H1 (cell line): Measurements from ENCODE around the gene DOCK8. TPM values are rescaled to one million over a fixed set of nuclear protein-coding genes. Genes with fewer than 3 reads are reported as not detected.

Experiments used
- CTCF ChIA-PET: fragments of 300-600 bp; sonication (Branson Sonifier 250); formaldehyde crosslinking; loops from one replicate; lab custom pipeline; 2021; ENCODE audit not compliant: partially characterized antibody; lab: Charles Lee
- POLR2A ChIA-PET: fragments of 300-600 bp; sonication (Branson Sonifier 250); formaldehyde crosslinking; loops from one replicate; lab custom pipeline; 2021; ENCODE audit warnings: inconsistent platforms; ENCODE audit not compliant: partially characterized antibody; lab: Charles Lee
- DNase-seq, 2 experiments: peaks; one replicate each; pipeline versions ENCODE4 v3.0.0 to v3.0.0-alpha.2; 2010 to 2022; ENCODE audit warnings: low spot score in 2 of 2, low read depth in 1 of 2, mixed read lengths in 1 of 2
- FAIRE-seq: peaks from 2 replicates; lab custom pipeline; 2011; peaks lifted over from hg19 to GRCh38; lab: Jason Lieb, UNC
- H2AFZ ChIP-seq: 2 replicates; pipeline ENCODE4 v1.8.1; 2012; ENCODE audit warnings: low read length, inconsistent platforms
- H2AK5ac ChIP-seq: 2 replicates; pipeline ENCODE4 v1.6.1; 2013; ENCODE audit warnings: low read depth, low read length
- H2BK120ac ChIP-seq: replicated peaks from 2 replicates; pipeline ENCODE3; 2013; ENCODE audit warnings: low read depth, low read length, inconsistent platforms
- H2BK12ac ChIP-seq: 2 replicates; pipeline ENCODE4 v1.6.1; 2013; ENCODE audit warnings: low read depth, low read length
- H2BK15ac ChIP-seq: 2 replicates; pipeline ENCODE4 v1.6.1; 2013; ENCODE audit warnings: low read length
- H2BK20ac ChIP-seq: 2 replicates; pipeline ENCODE4 v1.6.1; 2013; ENCODE audit warnings: low read length
- H2BK5ac ChIP-seq: 2 replicates; pipeline ENCODE4 v1.6.1; 2013; ENCODE audit warnings: low read depth, low read length
- H3K14ac ChIP-seq: 2 replicates; pipeline ENCODE4 v1.6.1; 2013; ENCODE audit warnings: inconsistent platforms; ENCODE audit not compliant: insufficient read length
- H3K18ac ChIP-seq: 2 replicates; pipeline ENCODE4 v1.6.1; 2013; ENCODE audit warnings: low read length; ENCODE audit errors: extremely low read depth
- H3K23ac ChIP-seq: 2 replicates; pipeline ENCODE4 v1.6.1; 2013; ENCODE audit warnings: inconsistent platforms; ENCODE audit not compliant: insufficient read length
- H3K23me2 ChIP-seq: 2 replicates; pipeline ENCODE4 v1.6.1; 2013; ENCODE audit warnings: low read depth, low read length
- H3K27ac ChIP-seq: 2 replicates; pipeline ENCODE4 v1.6.1; 2011; ENCODE audit warnings: low read depth, low read length, inconsistent platforms
- H3K27me3 ChIP-seq, 4 experiments: replicated peaks in 1 of 4; 1 replicate in 1 of 4; 2 replicates in 3 of 4; pipeline versions ENCODE4 v1.6.1 to v1.8.1; 2011 to 2013; ENCODE audit warnings: low read length in 3 of 4, mild to moderate bottlenecking in 3 of 4, inconsistent platforms in 2 of 4, mixed read lengths in 2 of 4, moderate library complexity in 1 of 4; ENCODE audit not compliant: control insufficient read depth in 3 of 4, insufficient read depth in 3 of 4; ENCODE audit errors: extremely low read depth in 1 of 4
- H3K36me3 ChIP-seq, 4 experiments: 2 replicates each; pipeline versions ENCODE4 v1.6.1 to v1.8.1; 2011 to 2013; ENCODE audit warnings: mild to moderate bottlenecking in 4 of 4, low read length in 3 of 4, moderate library complexity in 2 of 4, control low read depth in 1 of 4, inconsistent platforms in 1 of 4; ENCODE audit not compliant: insufficient read depth in 4 of 4, control insufficient read depth in 2 of 4
- H3K4ac ChIP-seq: replicated peaks from 2 replicates; pipeline ENCODE3; 2013; ENCODE audit warnings: low read length, low read depth, mixed read lengths, inconsistent platforms; ENCODE audit not compliant: insufficient read length
- H3K4me1 ChIP-seq, 4 experiments: replicated peaks in 1 of 4; 1 replicate in 1 of 4; 2 replicates in 3 of 4; pipeline versions ENCODE4 v1.6.1 to v1.8.1; 2011 to 2013; ENCODE audit warnings: low read length in 3 of 4, inconsistent platforms in 2 of 4, mixed read lengths in 1 of 4; ENCODE audit not compliant: insufficient read depth in 4 of 4, control insufficient read depth in 3 of 4
- H3K4me2 ChIP-seq, 2 experiments: 2 replicates each; pipeline versions ENCODE4 v1.6.1 to v1.8.1; 2011 to 2013; ENCODE audit warnings: low read depth in 2 of 2, low read length in 2 of 2, control low read depth in 1 of 2, inconsistent platforms in 1 of 2, mild to moderate bottlenecking in 1 of 2; ENCODE audit not compliant: insufficient read depth in 1 of 2
- H3K4me3 ChIP-seq, 4 experiments: fragments of 200-600, 300-600 bp in 1 of 4; sonication (generic), shearing (Covaris generic), sonication (Bioruptor Twin) in 1 of 4; 2 replicates each; pipeline versions ENCODE4 v1.5.1 to v1.8.1; 2011 to 2016; ENCODE audit warnings: low read length in 4 of 4, low read depth in 3 of 4, control low read depth in 2 of 4, inconsistent platforms in 2 of 4, mild to moderate bottlenecking in 2 of 4, mixed read lengths in 1 of 4, moderate library complexity in 1 of 4; ENCODE audit not compliant: insufficient read depth in 2 of 4; ENCODE audit errors: extremely low read depth in 1 of 4
- H3K56ac ChIP-seq: replicated peaks from 2 replicates; pipeline ENCODE3; 2013; ENCODE audit warnings: low read depth, mild to moderate bottlenecking, mixed read lengths, low read length, inconsistent platforms; ENCODE audit not compliant: insufficient read length
- H3K79me1 ChIP-seq: 2 replicates; pipeline ENCODE4 v1.6.1; 2013; ENCODE audit warnings: low read depth, low read length, control low read depth
- H3K79me2 ChIP-seq, 2 experiments: 2 replicates each; pipeline versions ENCODE4 v1.6.1 to v1.8.1; 2012 to 2013; ENCODE audit warnings: low read length in 2 of 2, mild to moderate bottlenecking in 2 of 2, inconsistent platforms in 1 of 2; ENCODE audit not compliant: insufficient read depth in 2 of 2, control insufficient read depth in 1 of 2
- H3K9ac ChIP-seq, 4 experiments: replicated peaks in 1 of 4; 1 replicate in 1 of 4; 2 replicates in 3 of 4; pipeline versions ENCODE4 v1.6.1 to v1.8.1; 2011 to 2013; ENCODE audit warnings: low read depth in 3 of 4, low read length in 3 of 4, control low read depth in 2 of 4, mild to moderate bottlenecking in 2 of 4, moderate library complexity in 2 of 4, inconsistent platforms in 1 of 4; ENCODE audit errors: extremely low read depth in 1 of 4
- H3K9me3 ChIP-seq, 2 experiments: 2 replicates each; pipeline versions ENCODE4 v1.6.1 to v1.8.1; 2012 to 2013; ENCODE audit warnings: mild to moderate bottlenecking in 2 of 2, moderate library complexity in 2 of 2, control low read depth in 1 of 2, inconsistent platforms in 1 of 2, low read depth in 1 of 2, low read length in 1 of 2, mixed read lengths in 1 of 2; ENCODE audit not compliant: insufficient read depth in 2 of 2
- H4K20me1 ChIP-seq, 2 experiments: replicated peaks in 1 of 2; 2 replicates each; pipeline versions ENCODE3 to v1.8.1; 2011 to 2013; ENCODE audit warnings: inconsistent platforms in 2 of 2, low read length in 2 of 2, mild to moderate bottlenecking in 1 of 2; ENCODE audit not compliant: insufficient read depth in 2 of 2, control insufficient read depth in 1 of 2
- H4K5ac ChIP-seq: 2 replicates; pipeline ENCODE4 v1.6.1; 2013; ENCODE audit warnings: low read length, low read depth, mixed read lengths, inconsistent platforms; ENCODE audit not compliant: insufficient read length
- H4K8ac ChIP-seq: 2 replicates; pipeline ENCODE4 v1.8.0; 2013; ENCODE audit warnings: mild to moderate bottlenecking, moderate library complexity, low read length, inconsistent platforms; ENCODE audit not compliant: insufficient read depth; ENCODE audit errors: extremely low read depth
- H4K91ac ChIP-seq: replicated peaks from 2 replicates; pipeline ENCODE3; 2013; ENCODE audit warnings: low read length, mixed read lengths, inconsistent platforms; ENCODE audit not compliant: insufficient read length
- HDAC2 ChIP-seq, 2 experiments: fragments of 300-600 bp in 1 of 2; sonication (generic) in 1 of 2; IDR thresholded peaks; 2 replicates each; pipeline ENCODE4 v1.6.1; 2011 to 2012; ENCODE audit warnings: low read depth in 2 of 2, low read length in 2 of 2, mild to moderate bottlenecking in 2 of 2, moderate library complexity in 2 of 2, borderline replicate concordance in 1 of 2, inconsistent platforms in 1 of 2
- KDM4A ChIP-seq: IDR thresholded peaks from one replicate; pipeline ENCODE4 v1.7.1; 2012; ENCODE audit warnings: low read depth, mild to moderate bottlenecking, moderate library complexity, low read length, inconsistent platforms; ENCODE audit not compliant: severe bottlenecking
- KDM5A ChIP-seq: fragments of 200-600 bp; IDR thresholded peaks from 2 replicates; pipeline ENCODE4 v1.7.1; 2012; ENCODE audit warnings: mild to moderate bottlenecking, low read length, inconsistent platforms, mixed read lengths
- WGBS, 2 experiments: shearing (Covaris generic) in 1 of 2; methylation state at CpG; one replicate each; pipeline versions ENCODE4 v1.1.6 to v1.1.7; 2013 to 2015; ENCODE audit warnings: low lambda C conversion rate in 2 of 2, mixed read lengths in 2 of 2, inconsistent platforms in 1 of 2, low coverage in 1 of 2, missing lambda C conversion rate in 1 of 2; ENCODE audit not compliant: insufficient replicate concordance in 2 of 2, insufficient coverage in 1 of 2, insufficient read length in 1 of 2; ENCODE audit errors: extremely low coverage in 1 of 2, missing lambda C conversion rate in 1 of 2; 5-methylcytosine and 5-hydroxymethylcytosine counted together
- polyA plus RNA-seq, 7 experiments: library from polyadenylated mRNA; depleted of rRNA in 3 of 7; stranded (reverse) in 5 of 7; unstranded in 2 of 7; fragments of >200 nt in 5 of 7; fragments of 200-250 nt in 2 of 7; gene quantifications; 1 replicate in 5 of 7; 2 replicates in 1 of 7; 4 replicates in 1 of 7; pipeline versions ENCODE4 v1.2.1 to v1.2.3, GENCODE V29; 2011 to 2013; ENCODE audit warnings: missing spikeins in 2 of 7, mixed read lengths in 2 of 7
- total RNA-seq: library from RNA; stranded (reverse); fragmentation: NEBNext Ultra II Directional; extraction: Animal tissue kit (Norgen Biotek cat#: 25700); gene quantifications from 2 replicates; pipeline ENCODE4 v1.2.1, GENCODE V29; 2021

Gene DOCK8
- total and polyA plus RNA-seq, 2 of the 8 experiments (the other 6 are each of a cell fraction or from before 2014, with no cell fraction given) = 0.57 to 2.0 TPM

DNA sequence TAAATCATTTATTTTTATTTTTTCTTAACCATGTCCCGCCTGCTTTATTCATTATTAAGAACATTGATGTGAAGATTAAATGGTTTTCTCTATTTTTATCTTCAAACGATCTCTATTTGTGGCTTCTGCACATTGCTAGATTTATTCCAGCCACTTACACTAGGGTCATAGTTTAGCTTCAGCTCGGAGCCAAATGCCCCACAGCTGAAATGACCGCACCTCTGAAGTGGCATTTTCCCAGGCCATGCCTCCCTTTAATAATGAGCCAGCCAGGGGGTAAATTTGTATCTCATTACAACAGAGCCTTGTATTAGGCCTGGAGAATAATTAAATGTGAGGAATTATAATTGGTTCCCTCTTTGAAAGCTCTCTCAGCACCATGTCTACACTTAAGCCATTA is 89.4 kb downstream of the DOCK8 start:
- Histone ChIP-seq H3K23me2 (no peaks in the 10 kb centered on the region; the same call in 1 of the 2 replicates), H2BK120ac (no peak overlapping the region), H3K14ac (no peak overlapping the region), H2BK5ac (no peak overlapping the region), H4K91ac (no peak overlapping the region), H3K4me2 (no peak overlapping the region), H4K20me1 (no peaks in the 10 kb centered on the region), H2BK12ac (no peak overlapping the region), H4K8ac (no peak overlapping the region), H3K79me2 (no peaks in the 10 kb centered on the region), H3K4me3 (no peak overlapping the region), H2AK5ac (no peak overlapping the region), H3K27me3 (no peaks in the 10 kb centered on the region), H3K18ac (no peak overlapping the region), H4K5ac (no peak overlapping the region), H3K9ac (no peak overlapping the region), H3K79me1 (no peaks in the 10 kb centered on the region), H2BK15ac (no peak overlapping the region), H2AFZ (no peak overlapping the region), H3K4ac (no peak overlapping the region), H3K27ac (no peak overlapping the region), H3K23ac (no peak overlapping the region), H3K9me3 (no peaks in the 10 kb centered on the region), H3K4me1 (no peaks in the 10 kb centered on the region), H3K56ac (no peak overlapping the region), H2BK20ac (no peak overlapping the region), H3K36me3 (no peaks in the 10 kb centered on the region)
- 89% methylated on average over 4 of the region's 4 CpGs; no CpG with 5 or more reads in 1 of the 2 experiments for WGBS, 2 experiments
- ChIA-PET CTCF (interaction anchor here (1.2 kb wide), 1 partner anchor 16 kb away, joined by 3 read pairs; no protein-coding TSS in a partner anchor), POLR2A (no interaction called here)
- no peak for FAIRE-seq
- DNase-seq = no peak
- TF ChIP-seq HDAC2 (IDR thresholded peaks at IDR 0.05; ENCODE audit: borderline replicate concordance in 1 of 2, low read depth in 2 of 2, low read length in 2 of 2) (no peak), KDM5A (no peak), KDM4A (no peak)
